Fibroblast of lung (primary cell): ENCODE data around the gene ELK1. TPM values are rescaled to one million over a fixed set of nuclear protein-coding genes. Genes with fewer than 3 reads are reported as not detected.

Experiments used
- DNase-seq, 2 donors: peaks; one replicate each; pipeline versions ENCODE4 v3.0.0 to v3.0.0-alpha.2; 2010; ENCODE audit warnings: low read depth in 2 of 2
- H2AFZ ChIP-seq: 2 replicates; pipeline ENCODE4 v1.5.1; 2012; ENCODE audit warnings: low read length, control low read depth, inconsistent platforms
- H3K27ac ChIP-seq: 2 replicates; pipeline ENCODE4 v1.5.1; 2011; ENCODE audit warnings: low read length, control low read depth; ENCODE audit not compliant: insufficient read depth
- H3K27me3 ChIP-seq: 2 replicates; pipeline ENCODE4 v1.5.1; 2011; ENCODE audit warnings: mild to moderate bottlenecking, low read length; ENCODE audit not compliant: control insufficient read depth, insufficient read depth
- H3K36me3 ChIP-seq: 2 replicates; pipeline ENCODE4 v1.5.1; 2011; ENCODE audit warnings: low read length; ENCODE audit not compliant: control insufficient read depth, insufficient read depth
- H3K4me1 ChIP-seq: 2 replicates; pipeline ENCODE4 v1.5.1; 2011; ENCODE audit warnings: low read length; ENCODE audit not compliant: control insufficient read depth, insufficient read depth; ENCODE audit errors: extremely low read depth
- H3K4me2 ChIP-seq: 2 replicates; pipeline ENCODE4 v1.5.1; 2011; ENCODE audit warnings: low read length, control low read depth; ENCODE audit not compliant: insufficient read depth; ENCODE audit errors: extremely low read depth
- H3K4me3 ChIP-seq, 4 experiments: fragments of 200-600 bp in 1 of 4; sonication (generic) in 1 of 4; replicated peaks in 1 of 4; 2 replicates each; pipeline ENCODE4 v1.5.1; 2011 to 2016; ENCODE audit warnings: low read length in 4 of 4, low read depth in 3 of 4, mild to moderate bottlenecking in 3 of 4, control low read depth in 2 of 4, inconsistent platforms in 1 of 4, mixed read lengths in 1 of 4; ENCODE audit not compliant: insufficient read depth in 1 of 4; ENCODE audit errors: control extremely low read depth in 1 of 4
- H3K79me2 ChIP-seq: 2 replicates; pipeline ENCODE4 v1.5.1; 2012; ENCODE audit warnings: mild to moderate bottlenecking, low read length, inconsistent platforms; ENCODE audit not compliant: control insufficient read depth, insufficient read depth
- H3K9ac ChIP-seq: 2 replicates; pipeline ENCODE4 v1.5.1; 2011; ENCODE audit warnings: mild to moderate bottlenecking, low read length, control low read depth; ENCODE audit not compliant: insufficient read depth
- H3K9me3 ChIP-seq: 2 replicates; pipeline ENCODE4 v1.5.1; 2012; ENCODE audit warnings: low read depth, low read length; ENCODE audit not compliant: control insufficient read depth, insufficient read depth
- H4K20me1 ChIP-seq: 2 replicates; pipeline ENCODE4 v1.5.1; 2011; ENCODE audit warnings: low read length; ENCODE audit not compliant: control insufficient read depth, insufficient read depth; ENCODE audit errors: extremely low read depth
- CTCF ChIP-seq, 2 donors: IDR thresholded peaks in 1 of 2; conservative IDR thresholded peaks in 1 of 2; 1 replicate in 1 of 2; 2 replicates in 1 of 2; pipeline ENCODE4 v1.5.1; 2011 to 2012; ENCODE audit warnings: low read length in 2 of 2, control low read depth in 1 of 2, inconsistent platforms in 1 of 2, low read depth in 1 of 2, mild to moderate bottlenecking in 1 of 2
- EZH2 ChIP-seq: IDR thresholded peaks from 2 replicates; pipeline ENCODE4 v1.5.1; 2012; ENCODE audit warnings: low read length, control low read depth, mild to moderate bottlenecking; ENCODE audit errors: missing control alignments
- polyA plus RNA-seq, 2 donors: library from polyadenylated mRNA; depleted of rRNA in 1 of 2; stranded (reverse) in 1 of 2; unstranded in 1 of 2; fragments of >200 nt; gene quantifications; 2 replicates each; pipeline ENCODE4 v1.2.1, GENCODE V29; 2011 to 2012; ENCODE audit warnings: missing spikeins in 1 of 2
- total RNA-seq: library from RNA; depleted of rRNA; stranded (reverse); fragments of >200 nt; gene quantifications from 2 replicates; pipeline ENCODE4 v1.2.1, GENCODE V29; 2014

Gene ELK1
- total and polyA plus RNA-seq, 2 donors (not counting 1 experiment from before 2014, with no cell fraction given), result 13.9 to 25.3 TPM

DNA sequence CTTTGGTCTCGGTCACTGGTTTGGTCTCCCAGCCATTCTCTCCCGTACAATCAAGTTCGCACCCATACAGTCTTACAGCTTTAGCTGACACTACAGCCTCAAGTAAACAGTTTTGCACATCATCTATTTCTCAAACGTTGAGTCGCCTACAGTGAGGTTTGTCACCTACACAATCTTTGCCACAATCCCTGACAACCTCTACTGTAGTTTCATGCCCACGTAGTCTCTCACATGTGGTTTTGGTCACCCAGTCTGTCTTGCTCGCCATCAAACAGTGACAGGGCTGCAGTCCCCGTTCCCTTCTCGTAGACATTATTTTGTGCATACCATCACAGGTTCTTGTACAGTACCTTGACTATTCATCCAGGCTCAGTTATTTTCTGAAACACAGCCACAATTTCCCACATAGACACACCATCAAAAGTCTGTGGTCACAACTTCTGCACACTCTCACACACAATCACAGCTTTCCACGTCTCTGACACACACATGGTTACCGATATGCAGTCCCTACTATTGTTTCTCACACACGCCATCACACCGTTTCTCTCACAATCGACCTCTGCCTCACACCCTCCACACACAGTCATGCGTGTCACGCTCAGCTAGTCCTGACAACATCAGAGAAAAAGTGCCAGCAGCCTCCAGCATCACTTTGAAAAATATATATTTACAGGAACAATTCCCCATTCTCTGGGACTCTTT is 15.3 kb downstream of the ELK1 start:
- H3K27me3 ChIP-seq, result no peaks in the 10 kb centered on the region
- no peak overlapping the region for H3K4me3 ChIP-seq
- no peaks in the 10 kb centered on the region for H4K20me1 ChIP-seq
- no peak for TF ChIP-seq EZH2
- no peak for TF ChIP-seq CTCF (conservative IDR thresholded peaks at IDR 0.05 in 1 of 2, IDR thresholded peaks at IDR 0.05 in 1 of 2; ENCODE audit: low read depth in 1 of 2, low read length in 2 of 2)
- no peak overlapping the region for H3K27ac ChIP-seq
- no peak for DNase-seq
- no peaks in the 10 kb centered on the region for H3K4me1 ChIP-seq
- H3K79me2 ChIP-seq, result no peaks in the 10 kb centered on the region
- no peak overlapping the region for H3K9ac ChIP-seq
- peaks cover 7% of the 10 kb centered on the region for H3K36me3 ChIP-seq
- no peak overlapping the region for H2AFZ ChIP-seq
- no peak overlapping the region for H3K4me2 ChIP-seq
- H3K9me3 ChIP-seq, result no peaks in the 10 kb centered on the region

GRCh38 chrX:47633689-47634590 is 16.4 kb downstream of the ELK1 start:
- no peaks in the 10 kb centered on the region for H3K9me3 ChIP-seq
- TF ChIP-seq CTCF (conservative IDR thresholded peaks at IDR 0.05 in 1 of 2, IDR thresholded peaks at IDR 0.05 in 1 of 2; ENCODE audit: low read depth in 1 of 2, low read length in 2 of 2) (no peak), EZH2 (no peak)
- no peaks in the 10 kb centered on the region for H3K79me2 ChIP-seq
- peak; percentile 7 to 40 for DNase-seq
- no peaks in the 10 kb centered on the region for H3K4me1 ChIP-seq
- no peaks in the 10 kb centered on the region for H4K20me1 ChIP-seq
- H3K4me2 ChIP-seq, result no peak overlapping the region
- no peak overlapping the region for H3K9ac ChIP-seq
- H3K27ac ChIP-seq, result no peak overlapping the region
- no peak overlapping the region for H3K4me3 ChIP-seq
- no peak overlapping the region for H2AFZ ChIP-seq
- peaks cover 6% of the 10 kb centered on the region for H3K36me3 ChIP-seq
- H3K27me3 ChIP-seq, result no peaks in the 10 kb centered on the region

GRCh38 chrX:47632666-47633065 is 17.7 kb downstream of the ELK1 start:
- Histone ChIP-seq H3K27me3 (no peaks in the 10 kb centered on the region), H3K27ac (no peak overlapping the region), H2AFZ (no peak overlapping the region), H3K79me2 (no peaks in the 10 kb centered on the region), H3K4me3 (no peak overlapping the region), H3K9ac (no peak overlapping the region), H3K36me3 (peaks cover 2% of the 10 kb centered on the region), H3K9me3 (no peaks in the 10 kb centered on the region), H4K20me1 (no peaks in the 10 kb centered on the region), H3K4me2 (no peak overlapping the region), H3K4me1 (no peaks in the 10 kb centered on the region)
- TF ChIP-seq CTCF (conservative IDR thresholded peaks at IDR 0.05 in 1 of 2, IDR thresholded peaks at IDR 0.05 in 1 of 2; ENCODE audit: low read depth in 1 of 2, low read length in 2 of 2) (no peak), EZH2 (no peak)
- no peak for DNase-seq
